Gastrocnemius medialis (tissue), 4 donors: ENCODE results near the gene XPR1. TPM values are rescaled to one million over a fixed set of nuclear protein-coding genes. Genes with fewer than 3 reads are reported as not detected.

Experiments
- ATAC-seq, 2 donors: fragments of 150-250 bp; one replicate each; pipeline ENCODE4 v1.9.1; 2016
- DNase-seq, 2 donors: peaks; one replicate each; pipeline ENCODE4 v3.0.0-alpha.2; 2019
- H3K27ac ChIP-seq, 4 donors: fragments of 200-600 bp; sonication (generic); 1 replicate in 1 of 4; 2 replicates in 3 of 4; pipeline ENCODE4 v1.5.1; 2016 to 2018; ENCODE audit warnings: mild to moderate bottlenecking in 2 of 4, moderate library complexity in 1 of 4
- H3K27me3 ChIP-seq, 3 donors: fragments of 200-600 bp; sonication (generic) in 2 of 3; 1 replicate in 1 of 3; 2 replicates in 2 of 3; pipeline versions ENCODE4 v1.5.1 to v1.6.0; 2016 to 2019; ENCODE audit warnings: mild to moderate bottlenecking in 1 of 3, moderate library complexity in 1 of 3
- H3K36me3 ChIP-seq, 2 donors: fragments of 200-600 bp; sonication (generic) in 1 of 2; one replicate each; pipeline ENCODE4 v1.5.1; 2017 to 2018
- H3K4me1 ChIP-seq, 2 donors: fragments of 200-600 bp; sonication (generic) in 1 of 2; one replicate each; pipeline ENCODE4 v1.5.1; 2016 to 2017; ENCODE audit warnings: mild to moderate bottlenecking in 2 of 2
- H3K4me3 ChIP-seq, 4 donors: fragments of 200-600 bp; sonication (generic) in 3 of 4; 1 replicate in 1 of 4; 2 replicates in 3 of 4; pipeline ENCODE4 v1.5.1; 2016 to 2019; ENCODE audit warnings: mild to moderate bottlenecking in 2 of 4
- H3K9me3 ChIP-seq, 3 donors: fragments of 200-600 bp; sonication (generic) in 2 of 3; 1 replicate in 1 of 3; 2 replicates in 2 of 3; pipeline ENCODE4 v1.5.1; 2016 to 2019
- POLR2A ChIP-seq, 2 donors: fragments of 450-650 bp; IDR thresholded peaks; one replicate each; pipeline ENCODE4 v1.6.1; 2017; ENCODE audit warnings: antibody characterized with exemption in 2 of 2, mild to moderate bottlenecking in 2 of 2, moderate library complexity in 2 of 2
- in situ Hi-C, 4 donors: fragments of 200-750 bp; cut with MboI; loops; one replicate each; pipeline versions ENCODE4 v1.15.0 to v1.8.0; 2017; ENCODE audit warnings: low sequenced_read_pairs in 4 of 4
- intact Hi-C: fragments of 100-400 bp; cut with DNase I; formaldehyde crosslinking; loops from one replicate; pipeline ENCODE4 v1.15.1; 2023; ENCODE audit warnings: low total_unique reads
- total RNA-seq, 4 donors: library from RNA; depleted of rRNA; stranded (reverse); fragments of >200 nt; gene quantifications; one replicate each; pipeline versions ENCODE4 v1.1.0 to v1.2.3, GENCODE V29; 2016
- TF ChIP-seq, protein P1 (sequence below), 5 experiments: fragments of 450-650 bp in 3 of 5; fragments of 200-600 bp in 2 of 5; sonication (generic) in 2 of 5; IDR thresholded peaks in 4 of 5; conservative IDR thresholded peaks in 1 of 5; 1 replicate in 4 of 5; 2 replicates in 1 of 5; pipeline ENCODE4 v1.5.1; 2016 to 2019; ENCODE audit warnings: antibody characterized with exemption in 5 of 5, mild to moderate bottlenecking in 3 of 5, moderate library complexity in 3 of 5

The XPR1 gene
- total RNA-seq, 4 donors from 2014 or later: 14.5 to 24.9 (median 18.6) TPM

DNA sequence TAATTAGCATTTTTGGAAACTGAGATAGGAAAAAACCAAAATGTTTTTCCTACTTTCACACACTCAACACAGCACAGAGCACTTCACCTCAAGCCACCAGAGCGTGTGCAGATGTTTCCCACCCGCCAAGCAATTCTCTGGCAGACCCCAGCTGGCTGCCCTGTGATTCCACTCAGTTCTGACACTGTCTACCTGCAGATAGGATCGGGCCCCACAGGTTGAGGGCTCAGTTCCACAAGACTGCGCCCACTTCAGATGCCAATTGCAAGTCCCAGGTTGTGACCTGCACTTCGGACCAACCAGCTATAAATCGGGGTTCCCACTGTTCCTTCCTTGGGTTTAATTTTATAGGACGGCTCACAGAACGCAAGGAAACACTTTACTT, 290.8 kb downstream of the XPR1 start:
- Histone ChIP-seq H3K4me3 (no peak overlapping the region), H3K27ac (no peak overlapping the region), H3K36me3 (no peaks in the 10 kb centered on the region), H3K4me1 (peaks cover 16 to 22% of the 10 kb centered on the region in 2 donors), H3K9me3 (no peaks in the 10 kb centered on the region), H3K27me3 (no peaks in the 10 kb centered on the region)
- ATAC-seq (no peak), DNase-seq (no peak)
- in situ Hi-C loops: no loop called here
- no peak for TF ChIP-seq POLR2A (IDR thresholded peaks at IDR 0.05)
- TF ChIP-seq, protein P1, sequence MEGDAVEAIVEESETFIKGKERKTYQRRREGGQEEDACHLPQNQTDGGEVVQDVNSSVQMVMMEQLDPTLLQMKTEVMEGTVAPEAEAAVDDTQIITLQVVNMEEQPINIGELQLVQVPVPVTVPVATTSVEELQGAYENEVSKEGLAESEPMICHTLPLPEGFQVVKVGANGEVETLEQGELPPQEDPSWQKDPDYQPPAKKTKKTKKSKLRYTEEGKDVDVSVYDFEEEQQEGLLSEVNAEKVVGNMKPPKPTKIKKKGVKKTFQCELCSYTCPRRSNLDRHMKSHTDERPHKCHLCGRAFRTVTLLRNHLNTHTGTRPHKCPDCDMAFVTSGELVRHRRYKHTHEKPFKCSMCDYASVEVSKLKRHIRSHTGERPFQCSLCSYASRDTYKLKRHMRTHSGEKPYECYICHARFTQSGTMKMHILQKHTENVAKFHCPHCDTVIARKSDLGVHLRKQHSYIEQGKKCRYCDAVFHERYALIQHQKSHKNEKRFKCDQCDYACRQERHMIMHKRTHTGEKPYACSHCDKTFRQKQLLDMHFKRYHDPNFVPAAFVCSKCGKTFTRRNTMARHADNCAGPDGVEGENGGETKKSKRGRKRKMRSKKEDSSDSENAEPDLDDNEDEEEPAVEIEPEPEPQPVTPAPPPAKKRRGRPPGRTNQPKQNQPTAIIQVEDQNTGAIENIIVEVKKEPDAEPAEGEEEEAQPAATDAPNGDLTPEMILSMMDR (IDR thresholded peaks at IDR 0.05 in 4 of 5, conservative IDR thresholded peaks at IDR 0.05 in 1 of 5): no peak
- intact Hi-C loops: no loop called here

DNA sequence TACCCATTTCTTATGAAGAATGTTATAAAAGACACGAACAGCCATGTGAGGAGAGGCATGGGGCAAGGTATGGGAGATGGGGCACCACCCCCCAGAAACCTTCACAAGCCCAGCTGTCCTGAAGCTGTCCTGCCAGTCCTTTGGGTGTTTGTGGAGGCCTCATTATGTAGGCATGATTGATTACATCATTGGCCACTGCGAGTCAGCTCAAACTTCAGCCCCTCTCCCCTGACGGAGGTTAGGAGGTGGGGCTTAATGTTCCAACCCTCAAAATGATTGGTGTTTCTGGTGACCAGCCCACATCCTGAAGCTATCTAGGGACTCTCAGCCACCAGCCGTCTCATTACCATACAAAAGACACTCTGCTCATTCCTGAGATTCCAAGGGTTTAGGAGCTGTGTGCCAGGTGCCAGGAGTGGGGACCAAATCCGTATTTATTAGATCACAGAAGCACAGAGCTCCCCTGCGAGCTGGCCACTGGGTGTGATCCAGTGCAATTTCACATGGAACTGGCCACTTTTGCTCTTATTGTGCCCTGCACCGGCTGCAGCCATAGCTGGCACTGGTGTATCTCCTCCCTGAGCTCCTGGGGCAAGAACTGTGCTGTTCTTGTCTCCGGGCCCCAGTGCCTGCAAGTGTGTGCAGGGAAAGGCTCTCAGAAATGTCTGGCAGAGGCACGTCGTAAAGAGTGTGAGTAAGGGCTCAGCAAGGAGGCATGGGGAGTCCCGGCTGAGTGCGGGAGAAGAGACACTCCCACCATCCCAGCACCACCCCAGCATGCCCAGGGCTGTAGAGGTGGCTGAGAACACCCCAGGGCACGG, 291.4 kb downstream of the XPR1 start:
- Histone ChIP-seq H3K9me3 (no peaks in the 10 kb centered on the region), H3K27ac (no peak overlapping the region), H3K27me3 (no peaks in the 10 kb centered on the region), H3K36me3 (no peaks in the 10 kb centered on the region), H3K4me1 (peaks cover 20 to 23% of the 10 kb centered on the region in 2 donors), H3K4me3 (no peak overlapping the region)
- in situ Hi-C loops: no loop called here
- intact Hi-C loops: no loop called here
- TF ChIP-seq, protein P1 (IDR thresholded peaks at IDR 0.05 in 4 of 5, conservative IDR thresholded peaks at IDR 0.05 in 1 of 5): no peak
- TF ChIP-seq POLR2A (IDR thresholded peaks at IDR 0.05): no peak
- DNase-seq (no peak), ATAC-seq (no peak)

DNA sequence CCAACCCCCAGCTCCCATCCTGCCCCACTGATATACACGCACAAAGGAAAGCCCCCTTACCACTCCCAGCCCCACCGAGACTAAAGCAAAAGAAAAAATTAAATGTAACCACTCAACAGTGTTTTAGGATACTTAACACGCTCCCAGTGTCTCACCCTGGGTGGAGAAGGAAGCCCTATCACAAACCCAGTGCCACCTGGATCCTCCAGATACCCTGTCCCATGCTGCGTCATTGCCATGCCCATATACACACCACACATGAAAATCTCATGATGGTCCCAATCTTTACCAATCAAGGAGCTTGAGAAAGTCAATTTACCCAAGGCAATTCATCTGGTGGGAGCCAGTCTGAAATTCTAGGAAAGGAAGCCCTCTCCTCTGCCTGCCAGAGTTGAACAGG, 292.1 kb downstream of the XPR1 start:
- peaks cover 20 to 23% of the 10 kb centered on the region in 2 donors for H3K4me1 ChIP-seq

DNA sequence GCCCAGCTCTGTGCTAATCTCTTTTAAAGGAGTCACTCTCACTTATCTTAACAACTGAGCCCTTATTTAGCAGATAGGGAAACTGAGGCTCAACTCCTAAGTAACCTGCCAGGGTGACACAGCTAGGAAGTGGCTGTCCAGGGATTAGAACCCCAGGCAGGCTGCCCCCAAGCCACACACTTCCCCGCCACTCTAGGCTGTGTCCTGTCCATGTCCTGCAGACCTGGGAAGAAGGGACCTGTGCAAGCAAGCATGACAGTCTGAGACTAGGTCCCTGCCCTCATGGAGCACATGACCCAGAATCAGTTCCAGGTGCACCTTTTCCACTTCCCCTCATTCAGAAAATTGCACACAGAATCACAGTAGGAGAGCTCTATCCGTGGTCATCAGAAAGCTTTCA, 293.1 kb downstream of the XPR1 start:
- H3K9me3 ChIP-seq: no peaks in the 10 kb centered on the region
- H3K4me1 ChIP-seq: peaks cover 20 to 23% of the 10 kb centered on the region in 2 donors
- in situ Hi-C loops (no loop called here), intact Hi-C loops (no loop called here)
- no peak for ATAC-seq
- no peak overlapping the region for H3K4me3 ChIP-seq
- H3K27me3 ChIP-seq: no peaks in the 10 kb centered on the region
- DNase-seq: no peak
- H3K36me3 ChIP-seq: no peaks in the 10 kb centered on the region
- no peak overlapping the region for H3K27ac ChIP-seq
- no peak for TF ChIP-seq POLR2A (IDR thresholded peaks at IDR 0.05)
- TF ChIP-seq, protein P1 (IDR thresholded peaks at IDR 0.05 in 4 of 5, conservative IDR thresholded peaks at IDR 0.05 in 1 of 5): no peak

More for the DNA sequence above, 292.1 kb downstream of the XPR1 start:
- ATAC-seq (no peak), DNase-seq (no peak)
- in situ Hi-C loops (no loop called here), intact Hi-C loops (no loop called here)
- no peaks in the 10 kb centered on the region for H3K36me3 ChIP-seq
- no peak for TF ChIP-seq POLR2A (IDR thresholded peaks at IDR 0.05)
- TF ChIP-seq, protein P1 (IDR thresholded peaks at IDR 0.05 in 4 of 5, conservative IDR thresholded peaks at IDR 0.05 in 1 of 5): no peak
- no peak overlapping the region for H3K4me3 ChIP-seq
- no peaks in the 10 kb centered on the region for H3K9me3 ChIP-seq
- H3K27ac ChIP-seq: no peak overlapping the region
- no peaks in the 10 kb centered on the region for H3K27me3 ChIP-seq
